Upper lobe of right lung (tissue), 1 donor: ENCODE results near the gene ONECUT3. TPM values are rescaled to one million over a fixed set of nuclear protein-coding genes. Genes with fewer than 3 reads are reported as not detected.

Experiments used
- ATAC-seq: fragments of 200-7000 bp; cut with Tn5 transposase; one replicate; pipeline ENCODE4 v1.9.1; 2020; ENCODE audit warnings: mild to moderate bottlenecking, moderate library complexity
- DNase-seq: peaks from one replicate; pipeline ENCODE4 v3.0.0-alpha.2; 2020
- H3K27ac ChIP-seq: fragments of 200-600 bp; one replicate; pipeline ENCODE4 v1.8.0; 2022
- H3K27me3 ChIP-seq: fragments of 200-600 bp; one replicate; pipeline ENCODE4 v1.8.0; 2022; ENCODE audit warnings: mild to moderate bottlenecking
- H3K36me3 ChIP-seq: fragments of 200-600 bp; one replicate; pipeline ENCODE4 v1.8.0; 2022
- H3K4me1 ChIP-seq: fragments of 200-600 bp; one replicate; pipeline ENCODE4 v1.8.0; 2022
- H3K4me3 ChIP-seq: fragments of 200-600 bp; one replicate; pipeline ENCODE4 v1.8.0; 2022; ENCODE audit warnings: mild to moderate bottlenecking
- H3K9me3 ChIP-seq: fragments of 200-600 bp; one replicate; pipeline ENCODE4 v1.8.0; 2022
- CTCF ChIP-seq: fragments of 200-600 bp; IDR thresholded peaks from one replicate; pipeline ENCODE4 v1.8.0; 2022; ENCODE audit warnings: antibody characterized with exemption
- intact Hi-C: fragments of 100-400 bp; cut with DNase I; formaldehyde crosslinking; loops from one replicate; pipeline ENCODE4 v1.11.0; 2022
- total RNA-seq: library from RNA; stranded (reverse); fragmentation: NEBNext Ultra II Directional; extraction: Animal tissue kit (Norgen Biotek cat#: 25700); gene quantifications from one replicate; pipeline ENCODE4 v1.2.1, GENCODE V29; 2021
- donor health status: DM: no; HTN: yes; CAD: no; lungs with severe emphysema.

Gene ONECUT3
- total RNA-seq, 1 donor from 2014 or later = not detected

- H3K4me1 ChIP-seq = peaks cover 16% of the 10 kb centered on the region
- intact Hi-C loops = no loop called here
- DNase-seq (no peak), ATAC-seq (no peak)
- H3K27me3 ChIP-seq = peaks cover 82% of the 10 kb centered on the region
- H3K27ac ChIP-seq = no peak overlapping the region
- no peak for TF ChIP-seq CTCF
- no peak overlapping the region for H3K4me3 ChIP-seq
- no peaks in the 10 kb centered on the region for H3K9me3 ChIP-seq
- H3K36me3 ChIP-seq = no peaks in the 10 kb centered on the region
Measured at GRCh38 chr19:1748115-1748872, 5.0 kb upstream of the ONECUT3 start.

- H3K4me3 ChIP-seq = no peak overlapping the region
Measured at GRCh38 chr19:1748873-1749341, 4.4 kb upstream of the ONECUT3 start.

GRCh38 chr19:1749373-1750342 is 3.6 kb upstream of the ONECUT3 start:
- Histone ChIP-seq H3K36me3 (no peaks in the 10 kb centered on the region), H3K4me1 (peaks cover 16% of the 10 kb centered on the region), H3K27ac (no peak overlapping the region), H3K27me3 (peaks cover 75% of the 10 kb centered on the region), H3K9me3 (no peaks in the 10 kb centered on the region), H3K4me3 (no peak overlapping the region)
- no peak for TF ChIP-seq CTCF
- intact Hi-C loops = no loop called here
- ATAC-seq (no peak), DNase-seq (no peak)

More at GRCh38 chr19:1748873-1749341, 4.4 kb upstream of the ONECUT3 start:
- DNase-seq (no peak), ATAC-seq (no peak)
- Histone ChIP-seq H3K4me1 (peaks cover 16% of the 10 kb centered on the region), H3K36me3 (no peaks in the 10 kb centered on the region), H3K9me3 (no peaks in the 10 kb centered on the region), H3K27ac (no peak overlapping the region), H3K27me3 (peaks cover 79% of the 10 kb centered on the region)
- no peak for TF ChIP-seq CTCF
- intact Hi-C loops = no loop called here

- no peaks in the 10 kb centered on the region for H3K9me3 ChIP-seq
- DNase-seq = no peak
- peaks cover 16% of the 10 kb centered on the region for H3K4me1 ChIP-seq
- H3K36me3 ChIP-seq = no peaks in the 10 kb centered on the region
- H3K27ac ChIP-seq = no peak overlapping the region
- intact Hi-C loops = no loop called here
- no peak for TF ChIP-seq CTCF
- no peak overlapping the region for H3K4me3 ChIP-seq
- no peak for ATAC-seq
- H3K27me3 ChIP-seq = peaks cover 75% of the 10 kb centered on the region
Measured at GRCh38 chr19:1750343-1751021, 2.8 kb upstream of the ONECUT3 start.

GRCh38 chr19:1751367-1752008 is 1.8 kb upstream of the ONECUT3 start:
- no peaks in the 10 kb centered on the region for H3K36me3 ChIP-seq
- ATAC-seq = no peak
- no peak for TF ChIP-seq CTCF
- H3K4me3 ChIP-seq = no peak overlapping the region
- intact Hi-C loops = no loop called here
- H3K9me3 ChIP-seq = no peaks in the 10 kb centered on the region
- peaks cover 16% of the 10 kb centered on the region for H3K4me1 ChIP-seq
- DNase-seq = no peak
- peaks cover 81% of the 10 kb centered on the region for H3K27me3 ChIP-seq
- no peak overlapping the region for H3K27ac ChIP-seq
